ENCODE measurements around the gene RNASET2.
"Not testable (repeated sequence)": the region's sequence is repeated elsewhere in the genome, so short reads cannot be mapped to it uniquely, and the experiment has no call there.

GRCh38 chr6:166950892-166951669 is 5.3 kb downstream of the RNASET2 start:
- not testable (repeated sequence) for TF ChIP-seq POLR2A, EP300 (IDR thresholded peaks at IDR 0.05)
- TF ChIP-seq CTCF (IDR thresholded peaks at IDR 0.05): peak in 4 of 5 experiments; percentile 38 to 61 (median 46)
